ENCODE results near the gene SULT4A1.

- TF ChIP-seq, protein P1, sequence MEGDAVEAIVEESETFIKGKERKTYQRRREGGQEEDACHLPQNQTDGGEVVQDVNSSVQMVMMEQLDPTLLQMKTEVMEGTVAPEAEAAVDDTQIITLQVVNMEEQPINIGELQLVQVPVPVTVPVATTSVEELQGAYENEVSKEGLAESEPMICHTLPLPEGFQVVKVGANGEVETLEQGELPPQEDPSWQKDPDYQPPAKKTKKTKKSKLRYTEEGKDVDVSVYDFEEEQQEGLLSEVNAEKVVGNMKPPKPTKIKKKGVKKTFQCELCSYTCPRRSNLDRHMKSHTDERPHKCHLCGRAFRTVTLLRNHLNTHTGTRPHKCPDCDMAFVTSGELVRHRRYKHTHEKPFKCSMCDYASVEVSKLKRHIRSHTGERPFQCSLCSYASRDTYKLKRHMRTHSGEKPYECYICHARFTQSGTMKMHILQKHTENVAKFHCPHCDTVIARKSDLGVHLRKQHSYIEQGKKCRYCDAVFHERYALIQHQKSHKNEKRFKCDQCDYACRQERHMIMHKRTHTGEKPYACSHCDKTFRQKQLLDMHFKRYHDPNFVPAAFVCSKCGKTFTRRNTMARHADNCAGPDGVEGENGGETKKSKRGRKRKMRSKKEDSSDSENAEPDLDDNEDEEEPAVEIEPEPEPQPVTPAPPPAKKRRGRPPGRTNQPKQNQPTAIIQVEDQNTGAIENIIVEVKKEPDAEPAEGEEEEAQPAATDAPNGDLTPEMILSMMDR (IDR thresholded peaks at IDR 0.05), result no peak
- no peak for TF ChIP-seq POLR2A (IDR thresholded peaks at IDR 0.05)
Measured at GRCh38 chr22:43852573-43853327, 9.6 kb downstream of the SULT4A1 start.
